ENCODE data around the gene RELN. TPM values are rescaled to one million over a fixed set of nuclear protein-coding genes. Genes with fewer than 3 reads are reported as not detected.

The RELN gene
- total RNA-seq, 1 donor from 2014 or later: 7.4 TPM

- no peak for DNase-seq (ENCODE audit: extremely low spot score in 2 of 2)
- no peaks in the 10 kb centered on the region for H3K27me3 ChIP-seq
- peaks cover 6% of the 10 kb centered on the region for H3K4me1 ChIP-seq
- H3K9me3 ChIP-seq: no peaks in the 10 kb centered on the region
- TF ChIP-seq POLR2AphosphoS5 (IDR thresholded peaks at IDR 0.05; ENCODE audit: insufficient read depth in 1 of 2, low read depth in 1 of 2) (no peak), POLR2A (IDR thresholded peaks at IDR 0.05) (no peak), CTCF (IDR thresholded peaks at IDR 0.05) (no peak)
- no peak overlapping the region for H3K4me3 ChIP-seq
- no peaks in the 10 kb centered on the region for H3K36me3 ChIP-seq
- no peak overlapping the region for H3K27ac ChIP-seq
- intact Hi-C loops (cut with DNase I): no loop called here
These were observed 542.1 kb downstream of the RELN start for GRCh38 chr7:103447073-103447960.

- no peak within 1 kb of the TSS for H3K27ac ChIP-seq
- no peaks in the 10 kb centered on the region for H3K27me3 ChIP-seq
- no peak for TF ChIP-seq POLR2A (IDR thresholded peaks at IDR 0.05)
- no peak for DNase-seq (ENCODE audit: extremely low spot score in 2 of 2)
- no peaks in the 10 kb centered on the region for H3K9me3 ChIP-seq
- H3K36me3 ChIP-seq: no peaks in the 10 kb centered on the region
- peak within 1 kb of the TSS; percentile 29 to 30 for H3K4me3 ChIP-seq
- intact Hi-C loops (cut with DNase I): no loop called here
- peaks cover 6% of the 10 kb centered on the region for H3K4me1 ChIP-seq
These were observed 543.4 kb downstream of the RELN start, which contains the start of gene SLC26A5 for GRCh38 chr7:103446049-103446520. SLC26A5 (minus strand) TSS chr7:103446207; CDS start chr7:103421514, 24,693 bp downstream.

GRCh38 chr7:103445228-103446048 lies 544.0 kb downstream of the RELN start:
- Histone ChIP-seq H3K9me3 (no peaks in the 10 kb centered on the region), H3K36me3 (no peaks in the 10 kb centered on the region), H3K27ac (no peak overlapping the region), H3K27me3 (no peaks in the 10 kb centered on the region), H3K4me3 (peak overlapping the region; percentile 29 to 30), H3K4me1 (peaks cover 6% of the 10 kb centered on the region)
- intact Hi-C loops (cut with DNase I): no loop called here
- TF ChIP-seq POLR2AphosphoS5 (IDR thresholded peaks at IDR 0.05; ENCODE audit: insufficient read depth in 1 of 2, low read depth in 1 of 2): no peak
- TF ChIP-seq CTCF (IDR thresholded peaks at IDR 0.05): no peak
- no peak for TF ChIP-seq POLR2A (IDR thresholded peaks at IDR 0.05)
- DNase-seq (ENCODE audit: extremely low spot score in 2 of 2): no peak

GRCh38 chr7:103439661-103440060 lies 549.8 kb downstream of the RELN start:
- intact Hi-C loops (cut with DNase I): no loop called here
- no peak for DNase-seq (ENCODE audit: extremely low spot score in 2 of 2)
- H3K36me3 ChIP-seq: no peaks in the 10 kb centered on the region
- TF ChIP-seq POLR2A (IDR thresholded peaks at IDR 0.05) (no peak), CTCF (IDR thresholded peaks at IDR 0.05) (no peak), POLR2AphosphoS5 (IDR thresholded peaks at IDR 0.05; ENCODE audit: insufficient read depth in 1 of 2, low read depth in 1 of 2) (no peak)
- H3K4me3 ChIP-seq: no peak overlapping the region
- H3K27me3 ChIP-seq: no peaks in the 10 kb centered on the region
- H3K9me3 ChIP-seq: no peaks in the 10 kb centered on the region
- no peaks in the 10 kb centered on the region for H3K4me1 ChIP-seq
- H3K27ac ChIP-seq: no peak overlapping the region

GRCh38 chr7:103437623-103438022 lies 551.8 kb downstream of the RELN start:
- Histone ChIP-seq H3K36me3 (no peaks in the 10 kb centered on the region), H3K27me3 (no peaks in the 10 kb centered on the region), H3K4me3 (no peak overlapping the region), H3K9me3 (no peaks in the 10 kb centered on the region), H3K27ac (no peak overlapping the region), H3K4me1 (no peaks in the 10 kb centered on the region)
- no peak for DNase-seq (ENCODE audit: extremely low spot score in 2 of 2)
- intact Hi-C loops (cut with DNase I): no loop called here
- no peak for TF ChIP-seq CTCF (IDR thresholded peaks at IDR 0.05)
- TF ChIP-seq POLR2A (IDR thresholded peaks at IDR 0.05): no peak
- no peak for TF ChIP-seq POLR2AphosphoS5 (IDR thresholded peaks at IDR 0.05; ENCODE audit: insufficient read depth in 1 of 2, low read depth in 1 of 2)
